ENCODE data around the gene EIPR1. TPM values are rescaled to one million over a fixed set of nuclear protein-coding genes. Genes with fewer than 3 reads are reported as not detected.

Gene EIPR1
- polyA plus RNA-seq, 1 donor from 2014 or later = 138 TPM

DNA sequence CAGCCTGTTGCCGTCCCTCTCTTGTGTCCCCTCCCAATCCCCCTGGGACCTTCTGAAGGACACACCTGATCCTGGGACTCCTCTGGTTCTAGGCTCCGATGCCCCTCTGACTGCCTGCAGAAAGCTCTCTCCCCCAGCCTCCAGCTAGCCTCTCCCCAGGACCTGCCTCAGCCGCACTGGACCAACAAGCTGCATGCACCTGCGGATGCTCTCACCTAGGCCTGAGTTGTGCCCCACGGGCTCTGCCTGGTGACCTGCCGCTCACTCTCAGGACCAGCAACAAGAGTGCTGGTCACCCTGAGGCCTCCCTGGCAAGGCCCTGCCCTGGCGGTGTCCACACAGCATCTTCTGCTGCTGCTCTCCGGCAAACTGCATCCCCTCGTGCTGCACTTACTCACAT is 63.0 kb downstream of the EIPR1 start:
- H3K4me3 ChIP-seq (ENCODE audit: low read length) = no peak overlapping the region
- no peaks in the 10 kb centered on the region for H3K9me3 ChIP-seq (ENCODE audit: low read length)
- H2AFZ ChIP-seq (ENCODE audit: low read depth, low read length) = no peak overlapping the region
- H4K20me1 ChIP-seq (ENCODE audit: insufficient read depth) = no peaks in the 10 kb centered on the region
- H3F3A ChIP-seq (ENCODE audit: insufficient read depth, low read length, poor library complexity, severe bottlenecking) = no peaks in the 10 kb centered on the region
- H3K4me2 ChIP-seq (ENCODE audit: low read length) = no peak overlapping the region
- H3K27ac ChIP-seq (ENCODE audit: low read length) = no peak overlapping the region
- H3K79me2 ChIP-seq (replicated peaks; ENCODE audit: insufficient read depth, low read length) = no peaks in the 10 kb centered on the region
- TF ChIP-seq EP300 (conservative IDR thresholded peaks at IDR 0.05; ENCODE audit: poor library complexity, severe bottlenecking) (no peak), SMC3 (conservative IDR thresholded peaks at IDR 0.05; ENCODE audit: poor library complexity) (no peak)
- H3K27me3 ChIP-seq (ENCODE audit: insufficient read depth, low read depth, low read length) = no peaks in the 10 kb centered on the region
- H3K9me2 ChIP-seq (ENCODE audit: insufficient read depth, low read length) = no peaks in the 10 kb centered on the region
- H3K9ac ChIP-seq (ENCODE audit: low read length) = no peak overlapping the region
- H3K36me3 ChIP-seq (ENCODE audit: insufficient read depth, low read length) = no peaks in the 10 kb centered on the region

DNA sequence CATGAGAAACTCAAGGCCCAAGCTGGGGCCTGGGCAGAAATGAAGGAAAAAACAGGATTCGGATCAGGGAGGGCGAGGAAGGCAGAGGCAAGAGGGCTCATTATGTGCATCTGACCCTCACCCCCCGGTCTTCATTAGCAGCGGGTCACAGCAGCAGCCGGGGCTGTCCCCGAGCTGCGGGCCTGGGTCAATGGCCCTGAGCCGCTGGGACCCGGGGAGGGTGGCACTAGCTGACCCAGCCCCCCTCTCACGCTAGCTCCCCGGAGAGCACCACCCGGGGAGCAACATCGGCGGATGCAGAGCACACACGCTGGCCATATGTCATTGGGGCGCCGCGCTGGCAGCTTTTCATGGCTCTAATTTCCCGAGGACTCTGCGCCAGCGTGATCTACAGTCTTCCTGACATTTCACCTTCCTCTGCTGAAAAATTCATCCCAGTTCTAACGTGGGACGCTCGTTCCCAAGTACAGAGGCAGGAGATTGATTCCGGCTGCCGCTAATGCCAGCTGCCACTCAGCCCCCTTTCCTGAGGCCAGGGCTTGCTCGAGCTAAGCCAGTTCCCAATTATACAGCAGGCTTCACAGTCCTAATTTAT is 63.7 kb downstream of the EIPR1 start:
- Histone ChIP-seq H3K27ac (ENCODE audit: low read length) (no peak overlapping the region), H3K79me2 (replicated peaks; ENCODE audit: insufficient read depth, low read length) (no peaks in the 10 kb centered on the region), H3K36me3 (ENCODE audit: insufficient read depth, low read length) (no peaks in the 10 kb centered on the region), H3K9ac (ENCODE audit: low read length) (no peak overlapping the region), H3K4me2 (ENCODE audit: low read length) (no peak overlapping the region), H2AFZ (ENCODE audit: low read depth, low read length) (no peak overlapping the region), H4K20me1 (ENCODE audit: insufficient read depth) (no peaks in the 10 kb centered on the region), H3K9me2 (ENCODE audit: insufficient read depth, low read length) (no peaks in the 10 kb centered on the region), H3K4me3 (ENCODE audit: low read length) (no peak overlapping the region), H3K9me3 (ENCODE audit: low read length) (no peaks in the 10 kb centered on the region), H3F3A (ENCODE audit: insufficient read depth, low read length, poor library complexity, severe bottlenecking) (no peaks in the 10 kb centered on the region), H3K27me3 (ENCODE audit: insufficient read depth, low read depth, low read length) (no peaks in the 10 kb centered on the region)
- no peak for TF ChIP-seq SMC3 (conservative IDR thresholded peaks at IDR 0.05; ENCODE audit: poor library complexity)

DNA sequence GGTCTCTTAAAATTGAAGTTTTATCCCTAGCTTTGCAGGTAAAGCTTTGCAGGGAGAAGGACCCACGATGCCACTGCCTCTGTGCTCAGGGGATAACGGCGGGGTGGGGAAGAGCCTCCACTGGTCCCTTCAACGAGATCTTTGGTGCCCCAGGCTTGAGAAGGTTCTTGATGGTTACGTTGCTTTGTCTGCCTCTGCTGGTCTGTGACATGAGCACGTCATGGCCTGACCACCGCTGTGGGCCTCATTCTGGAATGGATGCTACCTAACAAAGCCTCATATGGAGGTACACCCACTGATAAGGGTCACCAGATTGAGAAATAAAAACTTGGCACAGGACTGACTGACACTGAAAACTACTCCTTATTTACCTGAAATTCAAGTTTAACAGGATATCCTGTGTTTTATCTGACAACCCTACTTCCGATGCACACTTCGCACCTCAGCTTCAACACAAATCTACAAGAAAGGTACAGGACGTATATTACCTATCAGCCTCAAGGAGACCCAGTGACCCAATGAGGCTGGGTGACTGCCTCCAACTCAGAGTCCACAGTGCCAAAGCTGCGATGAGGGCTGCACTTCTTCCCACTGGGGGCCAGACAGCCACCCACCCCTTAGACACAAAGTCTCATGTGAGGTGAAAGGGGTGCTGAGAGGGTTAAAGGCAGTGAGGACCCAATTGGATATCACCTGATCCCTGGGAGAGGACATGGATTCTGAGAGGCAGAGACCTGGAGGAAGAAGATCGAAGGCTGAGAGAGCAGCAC is 64.9 kb downstream of the EIPR1 start:
- no peaks in the 10 kb centered on the region for H4K20me1 ChIP-seq (ENCODE audit: insufficient read depth)

More for the DNA sequence above, 64.9 kb downstream of the EIPR1 start:
- H3K79me2 ChIP-seq (replicated peaks; ENCODE audit: insufficient read depth, low read length) = no peaks in the 10 kb centered on the region
- H3K36me3 ChIP-seq (ENCODE audit: insufficient read depth, low read length) = no peaks in the 10 kb centered on the region
- no peak overlapping the region for H3K4me3 ChIP-seq (ENCODE audit: low read length)
- no peaks in the 10 kb centered on the region for H3K27me3 ChIP-seq (ENCODE audit: insufficient read depth, low read depth, low read length)
- no peak overlapping the region for H3K9ac ChIP-seq (ENCODE audit: low read length)
- TF ChIP-seq, protein P1, sequence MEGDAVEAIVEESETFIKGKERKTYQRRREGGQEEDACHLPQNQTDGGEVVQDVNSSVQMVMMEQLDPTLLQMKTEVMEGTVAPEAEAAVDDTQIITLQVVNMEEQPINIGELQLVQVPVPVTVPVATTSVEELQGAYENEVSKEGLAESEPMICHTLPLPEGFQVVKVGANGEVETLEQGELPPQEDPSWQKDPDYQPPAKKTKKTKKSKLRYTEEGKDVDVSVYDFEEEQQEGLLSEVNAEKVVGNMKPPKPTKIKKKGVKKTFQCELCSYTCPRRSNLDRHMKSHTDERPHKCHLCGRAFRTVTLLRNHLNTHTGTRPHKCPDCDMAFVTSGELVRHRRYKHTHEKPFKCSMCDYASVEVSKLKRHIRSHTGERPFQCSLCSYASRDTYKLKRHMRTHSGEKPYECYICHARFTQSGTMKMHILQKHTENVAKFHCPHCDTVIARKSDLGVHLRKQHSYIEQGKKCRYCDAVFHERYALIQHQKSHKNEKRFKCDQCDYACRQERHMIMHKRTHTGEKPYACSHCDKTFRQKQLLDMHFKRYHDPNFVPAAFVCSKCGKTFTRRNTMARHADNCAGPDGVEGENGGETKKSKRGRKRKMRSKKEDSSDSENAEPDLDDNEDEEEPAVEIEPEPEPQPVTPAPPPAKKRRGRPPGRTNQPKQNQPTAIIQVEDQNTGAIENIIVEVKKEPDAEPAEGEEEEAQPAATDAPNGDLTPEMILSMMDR (IDR thresholded peaks at IDR 0.05; ENCODE audit: poor library complexity, severe bottlenecking) = no peak
- TF ChIP-seq EP300 (conservative IDR thresholded peaks at IDR 0.05; ENCODE audit: poor library complexity, severe bottlenecking) (no peak), TAF1 (IDR thresholded peaks at IDR 0.05; ENCODE audit: low read depth) (no peak), MXI1 (conservative IDR thresholded peaks at IDR 0.05; ENCODE audit: poor library complexity, severe bottlenecking) (no peak), EZH2 (IDR thresholded peaks at IDR 0.05; ENCODE audit: borderline replicate concordance, insufficient read depth, low read length, poor library complexity, severe bottlenecking) (no peak), RAD21 (conservative IDR thresholded peaks at IDR 0.05) (no peak), SMC3 (conservative IDR thresholded peaks at IDR 0.05; ENCODE audit: poor library complexity) (no peak)
- TF ChIP-seq, protein P2, sequence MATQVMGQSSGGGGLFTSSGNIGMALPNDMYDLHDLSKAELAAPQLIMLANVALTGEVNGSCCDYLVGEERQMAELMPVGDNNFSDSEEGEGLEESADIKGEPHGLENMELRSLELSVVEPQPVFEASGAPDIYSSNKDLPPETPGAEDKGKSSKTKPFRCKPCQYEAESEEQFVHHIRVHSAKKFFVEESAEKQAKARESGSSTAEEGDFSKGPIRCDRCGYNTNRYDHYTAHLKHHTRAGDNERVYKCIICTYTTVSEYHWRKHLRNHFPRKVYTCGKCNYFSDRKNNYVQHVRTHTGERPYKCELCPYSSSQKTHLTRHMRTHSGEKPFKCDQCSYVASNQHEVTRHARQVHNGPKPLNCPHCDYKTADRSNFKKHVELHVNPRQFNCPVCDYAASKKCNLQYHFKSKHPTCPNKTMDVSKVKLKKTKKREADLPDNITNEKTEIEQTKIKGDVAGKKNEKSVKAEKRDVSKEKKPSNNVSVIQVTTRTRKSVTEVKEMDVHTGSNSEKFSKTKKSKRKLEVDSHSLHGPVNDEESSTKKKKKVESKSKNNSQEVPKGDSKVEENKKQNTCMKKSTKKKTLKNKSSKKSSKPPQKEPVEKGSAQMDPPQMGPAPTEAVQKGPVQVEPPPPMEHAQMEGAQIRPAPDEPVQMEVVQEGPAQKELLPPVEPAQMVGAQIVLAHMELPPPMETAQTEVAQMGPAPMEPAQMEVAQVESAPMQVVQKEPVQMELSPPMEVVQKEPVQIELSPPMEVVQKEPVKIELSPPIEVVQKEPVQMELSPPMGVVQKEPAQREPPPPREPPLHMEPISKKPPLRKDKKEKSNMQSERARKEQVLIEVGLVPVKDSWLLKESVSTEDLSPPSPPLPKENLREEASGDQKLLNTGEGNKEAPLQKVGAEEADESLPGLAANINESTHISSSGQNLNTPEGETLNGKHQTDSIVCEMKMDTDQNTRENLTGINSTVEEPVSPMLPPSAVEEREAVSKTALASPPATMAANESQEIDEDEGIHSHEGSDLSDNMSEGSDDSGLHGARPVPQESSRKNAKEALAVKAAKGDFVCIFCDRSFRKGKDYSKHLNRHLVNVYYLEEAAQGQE (IDR thresholded peaks at IDR 0.05; ENCODE audit: borderline replicate concordance) = no peak
- no peak overlapping the region for H3K4me2 ChIP-seq (ENCODE audit: low read length)
- no peaks in the 10 kb centered on the region for H3K9me2 ChIP-seq (ENCODE audit: insufficient read depth, low read length)
- H3F3A ChIP-seq (ENCODE audit: insufficient read depth, low read length, poor library complexity, severe bottlenecking) = no peaks in the 10 kb centered on the region
- H2AFZ ChIP-seq (ENCODE audit: low read depth, low read length) = no peak overlapping the region
- H3K27ac ChIP-seq (ENCODE audit: low read length) = no peak overlapping the region
- no peaks in the 10 kb centered on the region for H3K9me3 ChIP-seq (ENCODE audit: low read length)

All from neural cell (in vitro differentiated cells).